ENCODE measurements around the gene MEGF8.

- TF ChIP-seq CTCF (IDR thresholded peaks at IDR 0.05): no peak
- TF ChIP-seq POLR2A (IDR thresholded peaks at IDR 0.05): no peak
- TF ChIP-seq POLR2AphosphoS5 (IDR thresholded peaks at IDR 0.05): no peak
These were observed 10.5 kb downstream of the MEGF8 start for GRCh38 chr19:42335971-42336370.

Data from breast epithelium (tissue), 3 donors.